Endodermal cell (in vitro differentiated cells): Measurements from ENCODE around the gene GPSM1. TPM values are rescaled to one million over a fixed set of nuclear protein-coding genes. Genes with fewer than 3 reads are reported as not detected.

Source experiments
- DNase-seq: peaks from one replicate; pipeline ENCODE4 v3.0.0-alpha.2; 2017
- H3K27ac ChIP-seq: 2 replicates; pipeline ENCODE4 v1.5.1; 2013; ENCODE audit warnings: mild to moderate bottlenecking, low read depth, low read length, moderate library complexity
- H3K27me3 ChIP-seq: 2 replicates; pipeline ENCODE4 v1.6.1; 2013; ENCODE audit warnings: mild to moderate bottlenecking, low read length, moderate library complexity; ENCODE audit not compliant: insufficient read depth, control insufficient read depth, poor library complexity, severe bottlenecking
- H3K36me3 ChIP-seq: 2 replicates; pipeline ENCODE4 v1.7.0; 2013; ENCODE audit warnings: mild to moderate bottlenecking, low read length, moderate library complexity; ENCODE audit not compliant: control insufficient read depth, insufficient read depth
- H3K4me1 ChIP-seq: one replicate; pipeline ENCODE4 v1.7.0; 2013; ENCODE audit warnings: low read length; ENCODE audit not compliant: control insufficient read depth, insufficient read depth
- H3K4me3 ChIP-seq: 2 replicates; pipeline ENCODE4 v1.5.1; 2013; ENCODE audit warnings: mild to moderate bottlenecking, low read length, moderate library complexity
- H3K9ac ChIP-seq: 2 replicates; pipeline ENCODE4 v1.6.1; 2013; ENCODE audit warnings: mild to moderate bottlenecking, low read length, moderate library complexity; ENCODE audit not compliant: poor library complexity, severe bottlenecking; ENCODE audit errors: extremely low read depth
- H3K9me3 ChIP-seq: 2 replicates; pipeline ENCODE4 v1.6.1; 2013; ENCODE audit warnings: mild to moderate bottlenecking, low read length, moderate library complexity; ENCODE audit not compliant: control insufficient read depth
- H3K27ac Mint-ChIP-seq: 2 replicates; pipeline ENCODE4 v1.8.0; 2020; ENCODE audit warnings: mixed read lengths
- H3K27me3 Mint-ChIP-seq: 2 replicates; pipeline ENCODE4 v1.8.0; 2021; ENCODE audit warnings: mild to moderate bottlenecking, mixed read lengths; ENCODE audit not compliant: insufficient read depth
- H3K36me3 Mint-ChIP-seq: 2 replicates; pipeline ENCODE4 v1.8.0; 2020; ENCODE audit warnings: low read depth, mixed read lengths
- H3K4me1 Mint-ChIP-seq: 2 replicates; pipeline ENCODE4 v1.8.0; 2020; ENCODE audit warnings: mixed read lengths
- H3K4me3 Mint-ChIP-seq: 2 replicates; pipeline ENCODE4 v1.8.0; 2020; ENCODE audit warnings: mild to moderate bottlenecking, moderate library complexity, mixed read lengths
- H3K9me3 Mint-ChIP-seq: 2 replicates; pipeline ENCODE4 v1.8.0; 2020; ENCODE audit warnings: mild to moderate bottlenecking, mixed read lengths
- WGBS, 2 experiments: methylation state at CpG; one replicate each; pipeline versions ENCODE4 v1.1.5 to v1.1.7; 2013; ENCODE audit warnings: missing lambda C conversion rate in 2 of 2, mixed read lengths in 1 of 2; ENCODE audit not compliant: insufficient coverage in 1 of 2, insufficient read length in 1 of 2; 5-methylcytosine and 5-hydroxymethylcytosine counted together
- total RNA-seq, 2 donors: library from RNA; stranded (reverse); fragmentation: NEBNext Ultra II Directional in 1 of 2; extraction: Animal tissue kit (Norgen Biotek cat#: 25700) in 1 of 2; gene quantifications; 2 replicates in 1 of 2; 3 replicates in 1 of 2; pipeline ENCODE4 v1.2.1, GENCODE V29; 2021
- TF ChIP-seq, protein P1 (sequence below): fragments of 200-600 bp; sonication (generic); conservative IDR thresholded peaks from 2 replicates; pipeline ENCODE4 v1.5.0; 2021; ENCODE audit warnings: antibody characterized with exemption, mild to moderate bottlenecking

Gene GPSM1
- total RNA-seq, 2 donors from 2014 or later = 37.2 to 38.6 TPM

GRCh38 chr9:136379891-136380290 is 52.6 kb downstream of the GPSM1 start:
- Histone ChIP-seq H3K4me3 (no peak overlapping the region), H3K36me3 (peaks cover 32% of the 10 kb centered on the region), H3K9ac (no peak overlapping the region), H3K4me1 (no peaks in the 10 kb centered on the region), H3K27me3 (no peaks in the 10 kb centered on the region), H3K9me3 (no peaks in the 10 kb centered on the region), H3K27ac (no peak overlapping the region)
- Mint-ChIP-seq H3K27me3 (no peaks in the 10 kb centered on the region), H3K36me3 (peaks cover 20% of the 10 kb centered on the region), H3K4me3 (no peak overlapping the region), H3K9me3 (no peaks in the 10 kb centered on the region), H3K4me1 (no peaks in the 10 kb centered on the region), H3K27ac (no peak overlapping the region)
- WGBS, 2 experiments = 70 to 86% methylated on average over 5 to 11 of the region's 11 CpGs
- no peak for DNase-seq
- TF ChIP-seq, protein P1, sequence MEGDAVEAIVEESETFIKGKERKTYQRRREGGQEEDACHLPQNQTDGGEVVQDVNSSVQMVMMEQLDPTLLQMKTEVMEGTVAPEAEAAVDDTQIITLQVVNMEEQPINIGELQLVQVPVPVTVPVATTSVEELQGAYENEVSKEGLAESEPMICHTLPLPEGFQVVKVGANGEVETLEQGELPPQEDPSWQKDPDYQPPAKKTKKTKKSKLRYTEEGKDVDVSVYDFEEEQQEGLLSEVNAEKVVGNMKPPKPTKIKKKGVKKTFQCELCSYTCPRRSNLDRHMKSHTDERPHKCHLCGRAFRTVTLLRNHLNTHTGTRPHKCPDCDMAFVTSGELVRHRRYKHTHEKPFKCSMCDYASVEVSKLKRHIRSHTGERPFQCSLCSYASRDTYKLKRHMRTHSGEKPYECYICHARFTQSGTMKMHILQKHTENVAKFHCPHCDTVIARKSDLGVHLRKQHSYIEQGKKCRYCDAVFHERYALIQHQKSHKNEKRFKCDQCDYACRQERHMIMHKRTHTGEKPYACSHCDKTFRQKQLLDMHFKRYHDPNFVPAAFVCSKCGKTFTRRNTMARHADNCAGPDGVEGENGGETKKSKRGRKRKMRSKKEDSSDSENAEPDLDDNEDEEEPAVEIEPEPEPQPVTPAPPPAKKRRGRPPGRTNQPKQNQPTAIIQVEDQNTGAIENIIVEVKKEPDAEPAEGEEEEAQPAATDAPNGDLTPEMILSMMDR = no peak

GRCh38 chr9:136380381-136380780 is 53.0 kb downstream of the GPSM1 start:
- TF ChIP-seq, protein P1 = no peak
- 94% methylated on average over 5 to 17 of the region's 17 CpGs for WGBS, 2 experiments
- H3K9ac ChIP-seq = no peak overlapping the region
- Mint-ChIP-seq H3K9me3 (no peaks in the 10 kb centered on the region), H3K27ac (no peak overlapping the region), H3K27me3 (no peaks in the 10 kb centered on the region), H3K36me3 (peaks cover 25% of the 10 kb centered on the region), H3K4me3 (no peak overlapping the region), H3K4me1 (no peaks in the 10 kb centered on the region)
- no peaks in the 10 kb centered on the region for H3K4me1 ChIP-seq
- DNase-seq = no peak
- H3K36me3 ChIP-seq = peaks cover 33% of the 10 kb centered on the region
- no peaks in the 10 kb centered on the region for H3K9me3 ChIP-seq
- no peaks in the 10 kb centered on the region for H3K27me3 ChIP-seq
- H3K27ac ChIP-seq = no peak overlapping the region
- H3K4me3 ChIP-seq = no peak overlapping the region

- Mint-ChIP-seq H3K27me3 (no peaks in the 10 kb centered on the region), H3K9me3 (no peaks in the 10 kb centered on the region), H3K4me3 (no peak overlapping the region), H3K27ac (no peak overlapping the region), H3K36me3 (peaks cover 34% of the 10 kb centered on the region), H3K4me1 (no peaks in the 10 kb centered on the region)
- H3K4me1 ChIP-seq = no peaks in the 10 kb centered on the region
- H3K9me3 ChIP-seq = no peaks in the 10 kb centered on the region
- WGBS, 2 experiments = 80 to 95% methylated on average over 1 to 9 of the region's 9 CpGs
- DNase-seq = no peak
- H3K36me3 ChIP-seq = peaks cover 35% of the 10 kb centered on the region
- TF ChIP-seq, protein P1 = no peak
- no peak overlapping the region for H3K4me3 ChIP-seq
- H3K27ac ChIP-seq = no peak overlapping the region
- H3K27me3 ChIP-seq = no peaks in the 10 kb centered on the region
- no peak overlapping the region for H3K9ac ChIP-seq
Observed at GRCh38 chr9:136381311-136381710, 54.0 kb downstream of the GPSM1 start.
